ENCODE results near the gene BRMS1L. TPM values are rescaled to one million over a fixed set of nuclear protein-coding genes. Genes with fewer than 3 reads are reported as not detected.
A peak's percentile ranks its signal among the peaks of the same experiment; 100 is the strongest.

Gene BRMS1L
- total RNA-seq, 4 donors from 2014 or later: 4.8 to 11.7 (median 8.3) TPM

DNA sequence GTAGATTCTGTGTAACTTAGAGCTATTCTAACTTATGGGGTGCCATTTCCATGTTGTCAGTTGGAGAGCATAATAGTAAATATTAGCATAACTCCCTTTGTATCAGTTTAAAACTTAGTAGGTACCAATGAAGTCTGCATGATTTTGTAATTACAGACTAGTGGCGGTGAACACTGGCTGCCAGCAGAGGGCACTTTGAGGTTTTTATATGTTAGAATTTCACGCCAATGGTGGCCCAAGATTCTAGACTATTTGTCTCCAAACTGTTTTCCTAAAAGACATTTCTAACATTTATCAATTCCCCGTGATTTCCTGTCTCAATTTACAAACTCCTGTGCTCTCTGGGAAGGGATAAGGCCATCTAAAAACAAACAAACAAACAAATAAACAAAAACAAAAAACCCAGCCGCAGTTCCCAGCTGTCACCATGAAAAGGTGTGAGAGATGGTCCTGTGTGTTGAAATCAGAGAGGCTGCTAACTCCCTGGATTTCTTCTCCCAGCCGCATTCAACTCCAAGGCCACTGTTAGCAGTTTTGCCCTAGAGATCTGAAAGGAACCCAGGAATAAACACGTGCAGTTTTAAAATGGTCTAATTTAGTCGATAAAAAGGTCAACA, 57.6 kb downstream of the BRMS1L start:
- Histone ChIP-seq H3K36me3 (no peaks in the 10 kb centered on the region), H3K27me3 (no peaks in the 10 kb centered on the region), H3K9me3 (no peaks in the 10 kb centered on the region), H3K4me3 (no peak overlapping the region), H3K27ac (no peak overlapping the region), H3K4me1 (peaks cover 0 to 13% (median 5%) of the 10 kb centered on the region in 4 donors)
- TF ChIP-seq EP300 (IDR thresholded peaks at IDR 0.05) (no peak), POLR2A (IDR thresholded peaks at IDR 0.05) (no peak)
- TF ChIP-seq, protein P1, sequence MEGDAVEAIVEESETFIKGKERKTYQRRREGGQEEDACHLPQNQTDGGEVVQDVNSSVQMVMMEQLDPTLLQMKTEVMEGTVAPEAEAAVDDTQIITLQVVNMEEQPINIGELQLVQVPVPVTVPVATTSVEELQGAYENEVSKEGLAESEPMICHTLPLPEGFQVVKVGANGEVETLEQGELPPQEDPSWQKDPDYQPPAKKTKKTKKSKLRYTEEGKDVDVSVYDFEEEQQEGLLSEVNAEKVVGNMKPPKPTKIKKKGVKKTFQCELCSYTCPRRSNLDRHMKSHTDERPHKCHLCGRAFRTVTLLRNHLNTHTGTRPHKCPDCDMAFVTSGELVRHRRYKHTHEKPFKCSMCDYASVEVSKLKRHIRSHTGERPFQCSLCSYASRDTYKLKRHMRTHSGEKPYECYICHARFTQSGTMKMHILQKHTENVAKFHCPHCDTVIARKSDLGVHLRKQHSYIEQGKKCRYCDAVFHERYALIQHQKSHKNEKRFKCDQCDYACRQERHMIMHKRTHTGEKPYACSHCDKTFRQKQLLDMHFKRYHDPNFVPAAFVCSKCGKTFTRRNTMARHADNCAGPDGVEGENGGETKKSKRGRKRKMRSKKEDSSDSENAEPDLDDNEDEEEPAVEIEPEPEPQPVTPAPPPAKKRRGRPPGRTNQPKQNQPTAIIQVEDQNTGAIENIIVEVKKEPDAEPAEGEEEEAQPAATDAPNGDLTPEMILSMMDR (IDR thresholded peaks at IDR 0.05): peak; percentile 42 to 57 (median 54)
- DNase-seq (ENCODE audit: low spot score in 2 of 2): peak in 1 of 2 donors; percentile 34
- WGBS, 2 donors: 42% methylated on average over 7 of the region's 7 CpGs

DNA sequence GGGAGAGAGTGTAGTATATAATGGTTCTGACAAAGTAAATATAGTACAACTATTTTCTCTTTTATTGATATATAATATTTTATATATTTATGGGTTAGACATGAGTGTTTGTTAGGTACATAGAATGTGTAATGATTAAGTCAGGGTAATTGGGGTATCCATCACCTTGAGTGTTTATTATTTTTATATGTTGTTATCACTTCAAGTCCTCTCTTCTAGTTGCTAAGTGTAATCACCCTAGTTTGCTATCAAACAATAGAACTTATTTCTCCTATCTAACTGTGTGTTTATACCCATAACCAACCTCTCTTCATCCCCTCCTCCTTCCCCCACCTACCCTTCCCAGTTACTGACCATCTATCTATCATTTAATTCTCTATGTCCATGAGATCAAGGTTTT, 64.2 kb downstream of the BRMS1L start:
- no peaks in the 10 kb centered on the region for H3K4me1 ChIP-seq
- H3K27ac ChIP-seq: no peak overlapping the region
- no peak overlapping the region for H3K4me3 ChIP-seq
- no peak for DNase-seq (ENCODE audit: low spot score in 2 of 2)
- H3K27me3 ChIP-seq: no peaks in the 10 kb centered on the region
- TF ChIP-seq EP300 (IDR thresholded peaks at IDR 0.05) (no peak), POLR2A (IDR thresholded peaks at IDR 0.05) (no peak)
- TF ChIP-seq, protein P1 (IDR thresholded peaks at IDR 0.05): no peak
- peaks cover 0 to 17% (median 3%) of the 10 kb centered on the region in 4 donors for H3K9me3 ChIP-seq
- no peaks in the 10 kb centered on the region for H3K36me3 ChIP-seq

DNA sequence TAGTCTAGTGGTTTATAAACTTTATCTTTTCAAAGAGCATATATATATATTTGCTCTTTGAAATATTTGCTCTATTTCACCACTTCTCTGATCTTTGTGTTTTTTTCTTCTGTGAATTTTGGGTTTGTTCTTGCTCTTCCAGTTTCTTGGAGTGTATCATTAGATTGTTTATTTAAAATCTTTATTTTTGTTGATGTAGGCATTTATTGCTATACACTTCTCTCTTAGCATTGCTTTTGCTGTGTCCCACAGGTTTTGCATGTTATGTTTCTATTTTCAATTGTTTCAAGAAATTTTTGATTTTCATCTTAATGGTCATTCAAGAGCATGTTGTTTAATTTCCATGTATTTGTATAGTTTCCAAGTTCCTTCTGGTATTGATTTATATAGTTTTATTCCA, 69.1 kb downstream of the BRMS1L start:
- Histone ChIP-seq H3K4me3 (no peak overlapping the region), H3K4me1 (no peaks in the 10 kb centered on the region), H3K9me3 (peaks cover 0 to 32% (median 3%) of the 10 kb centered on the region in 4 donors), H3K36me3 (no peaks in the 10 kb centered on the region), H3K27me3 (no peaks in the 10 kb centered on the region), H3K27ac (no peak overlapping the region)
- DNase-seq (ENCODE audit: low spot score in 2 of 2): no peak
- TF ChIP-seq POLR2A (IDR thresholded peaks at IDR 0.05): no peak
- TF ChIP-seq EP300 (IDR thresholded peaks at IDR 0.05): no peak
- TF ChIP-seq, protein P1 (IDR thresholded peaks at IDR 0.05): no peak

GRCh38 chr14:35897616-35898111, 71.5 kb downstream of the BRMS1L start:
- H3K27me3 ChIP-seq: no peaks in the 10 kb centered on the region
- H3K36me3 ChIP-seq: no peaks in the 10 kb centered on the region
- H3K27ac ChIP-seq: peak overlapping the region in 2 of 4 donors; percentile 43
- peaks cover 0 to 32% (median 3%) of the 10 kb centered on the region in 4 donors for H3K9me3 ChIP-seq
- no peak overlapping the region for H3K4me3 ChIP-seq
- TF ChIP-seq EP300 (IDR thresholded peaks at IDR 0.05): no peak
- TF ChIP-seq, protein P1 (IDR thresholded peaks at IDR 0.05): no peak
- no peak for TF ChIP-seq POLR2A (IDR thresholded peaks at IDR 0.05)
- DNase-seq (ENCODE audit: low spot score in 2 of 2): no peak
- 0 to 61% methylated on average over 1 to 4 of the region's 4 CpGs for WGBS, 2 donors
- no peaks in the 10 kb centered on the region for H3K4me1 ChIP-seq

GRCh38 chr14:35898217-35898775, 72.2 kb downstream of the BRMS1L start:
- no peak overlapping the region for H3K4me3 ChIP-seq
- no peaks in the 10 kb centered on the region for H3K4me1 ChIP-seq
- TF ChIP-seq EP300 (IDR thresholded peaks at IDR 0.05) (no peak), POLR2A (IDR thresholded peaks at IDR 0.05) (no peak)
- TF ChIP-seq, protein P1 (IDR thresholded peaks at IDR 0.05): no peak
- peak overlapping the region in 2 of 4 donors; percentile 43 to 44 for H3K27ac ChIP-seq
- no peaks in the 10 kb centered on the region for H3K27me3 ChIP-seq
- H3K36me3 ChIP-seq: no peaks in the 10 kb centered on the region
- no peak for DNase-seq (ENCODE audit: low spot score in 2 of 2)
- 86 to 89% methylated on average over 4 of the region's 4 CpGs for WGBS, 2 donors
- peaks cover 0 to 32% (median 3%) of the 10 kb centered on the region in 4 donors for H3K9me3 ChIP-seq
